ENCODE measurements around the gene STARD6.

The STARD6 gene

DNA sequence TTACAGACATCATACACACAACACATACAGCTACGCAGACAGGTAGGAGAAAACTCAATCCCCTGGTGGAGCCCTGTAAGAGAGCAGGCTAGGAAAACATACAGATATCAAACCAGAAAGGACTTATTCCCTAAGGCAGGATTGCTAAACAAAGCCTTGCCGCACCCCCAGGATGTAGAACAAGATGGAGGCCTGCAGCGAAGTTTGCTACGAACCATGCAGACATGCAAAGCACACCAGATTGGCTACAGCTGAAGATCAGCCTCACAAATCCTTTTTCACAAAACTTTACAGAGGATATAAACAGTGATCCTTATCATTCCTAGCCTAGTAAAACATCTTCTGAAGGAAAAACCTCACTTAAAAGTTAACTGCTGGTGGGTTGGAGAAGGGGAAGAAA, 28.4 kb upstream of the STARD6 start:
- Histone ChIP-seq H3K27ac (ENCODE audit: low read depth, low read length) (no peak overlapping the region), H3K27me3 (ENCODE audit: control insufficient read depth in 1 of 2, insufficient read depth in 2 of 2, low read length in 2 of 2) (no peaks in the 10 kb centered on the region), H3K36me3 (ENCODE audit: insufficient read depth, low read length) (no peaks in the 10 kb centered on the region), H3K4me3 (ENCODE audit: low read depth in 1 of 2, low read length in 2 of 2) (no peak overlapping the region), H3K9ac (ENCODE audit: low read length) (no peak overlapping the region), H3K4me1 (ENCODE audit: insufficient read depth, low read length) (no peaks in the 10 kb centered on the region), H3K9me3 (ENCODE audit: low read length) (no peaks in the 10 kb centered on the region)

DNA sequence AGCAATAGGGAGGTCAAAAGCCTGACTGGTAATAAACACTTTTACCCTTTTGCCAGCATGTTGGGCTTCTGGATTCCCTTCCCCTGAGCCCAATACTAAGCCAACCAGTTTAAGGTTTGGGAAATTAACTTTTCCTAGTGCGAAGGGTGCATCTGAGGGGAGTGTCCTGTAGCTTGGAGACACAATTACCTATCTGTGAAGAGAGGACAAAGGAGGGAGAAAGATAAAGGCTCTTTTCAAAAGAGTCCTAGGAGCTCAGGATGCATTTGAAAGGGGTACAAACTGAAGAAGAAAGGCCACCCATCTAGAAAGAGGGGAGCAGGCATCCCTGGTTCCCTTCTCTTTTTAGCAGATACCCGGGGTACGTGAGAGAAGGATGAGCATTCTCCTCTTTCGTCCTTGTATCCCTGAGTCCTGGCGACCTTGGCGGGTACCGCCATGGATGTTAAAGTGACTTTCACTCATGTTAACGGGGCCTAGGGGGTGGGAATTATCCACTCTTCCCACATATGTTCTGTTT, 25.1 kb upstream of the STARD6 start:
- H3K4me1 ChIP-seq (ENCODE audit: insufficient read depth, low read length): no peaks in the 10 kb centered on the region
- H3K9ac ChIP-seq (ENCODE audit: low read length): no peak overlapping the region
- H3K9me3 ChIP-seq (ENCODE audit: low read length): no peaks in the 10 kb centered on the region
- no peaks in the 10 kb centered on the region for H3K27me3 ChIP-seq (ENCODE audit: control insufficient read depth in 1 of 2, insufficient read depth in 2 of 2, low read length in 2 of 2)
- no peak overlapping the region for H3K4me3 ChIP-seq (ENCODE audit: low read depth in 1 of 2, low read length in 2 of 2)
- no peaks in the 10 kb centered on the region for H3K36me3 ChIP-seq (ENCODE audit: insufficient read depth, low read length)
- H3K27ac ChIP-seq (ENCODE audit: low read depth, low read length): no peak overlapping the region

DNA sequence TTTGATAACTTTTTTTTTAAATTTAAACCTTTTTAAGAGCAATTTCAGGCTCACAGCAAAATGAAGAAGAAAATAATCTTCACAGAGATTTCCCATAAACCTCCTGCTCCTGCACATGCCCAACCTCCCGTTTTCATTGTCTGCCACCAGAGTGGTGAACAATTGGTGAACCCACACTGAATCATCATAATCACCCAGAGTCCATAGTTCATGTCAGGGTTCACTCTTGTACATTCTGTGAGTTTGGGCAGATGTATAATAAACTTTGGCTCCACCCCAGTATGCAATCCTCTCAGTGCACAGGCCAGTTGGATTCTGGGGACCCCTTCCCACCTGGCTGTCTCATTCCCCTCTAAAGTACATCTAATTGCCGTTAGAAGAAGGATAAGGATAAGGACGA, 24.4 kb upstream of the STARD6 start:
- H3K27ac ChIP-seq (ENCODE audit: low read depth, low read length): no peak overlapping the region
- no peaks in the 10 kb centered on the region for H3K27me3 ChIP-seq (ENCODE audit: control insufficient read depth in 1 of 2, insufficient read depth in 2 of 2, low read length in 2 of 2)
- no peaks in the 10 kb centered on the region for H3K36me3 ChIP-seq (ENCODE audit: insufficient read depth, low read length)
- no peaks in the 10 kb centered on the region for H3K9me3 ChIP-seq (ENCODE audit: low read length)
- H3K9ac ChIP-seq (ENCODE audit: low read length): no peak overlapping the region
- no peak overlapping the region for H3K4me3 ChIP-seq (ENCODE audit: low read depth in 1 of 2, low read length in 2 of 2)
- H3K4me1 ChIP-seq (ENCODE audit: insufficient read depth, low read length): no peaks in the 10 kb centered on the region

DNA sequence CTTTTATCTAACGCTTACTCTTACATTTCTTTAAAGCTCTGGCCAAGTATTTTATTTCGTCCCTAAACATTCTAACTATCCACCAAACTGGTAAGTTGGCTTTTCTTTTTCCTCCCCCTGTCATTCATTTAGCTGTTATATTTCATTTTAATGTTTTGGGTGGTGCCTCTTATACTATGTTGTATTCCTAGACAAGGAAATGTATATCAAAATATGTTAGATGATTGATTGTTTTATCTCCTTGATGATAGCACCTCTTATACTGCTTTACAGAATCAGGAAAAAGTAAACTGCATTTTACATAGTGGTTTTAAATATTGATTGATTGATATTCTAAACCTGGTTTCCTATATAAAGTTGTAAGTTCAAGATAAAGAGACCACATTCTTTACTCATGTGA, 24.0 kb upstream of the STARD6 start:
- Histone ChIP-seq H3K9ac (ENCODE audit: low read length) (no peak overlapping the region), H3K4me1 (ENCODE audit: insufficient read depth, low read length) (no peaks in the 10 kb centered on the region), H3K9me3 (ENCODE audit: low read length) (no peaks in the 10 kb centered on the region), H3K4me3 (ENCODE audit: low read depth in 1 of 2, low read length in 2 of 2) (no peak overlapping the region), H3K27ac (ENCODE audit: low read depth, low read length) (no peak overlapping the region), H3K27me3 (ENCODE audit: control insufficient read depth in 1 of 2, insufficient read depth in 2 of 2, low read length in 2 of 2) (no peaks in the 10 kb centered on the region), H3K36me3 (ENCODE audit: insufficient read depth, low read length) (no peaks in the 10 kb centered on the region)

DNA sequence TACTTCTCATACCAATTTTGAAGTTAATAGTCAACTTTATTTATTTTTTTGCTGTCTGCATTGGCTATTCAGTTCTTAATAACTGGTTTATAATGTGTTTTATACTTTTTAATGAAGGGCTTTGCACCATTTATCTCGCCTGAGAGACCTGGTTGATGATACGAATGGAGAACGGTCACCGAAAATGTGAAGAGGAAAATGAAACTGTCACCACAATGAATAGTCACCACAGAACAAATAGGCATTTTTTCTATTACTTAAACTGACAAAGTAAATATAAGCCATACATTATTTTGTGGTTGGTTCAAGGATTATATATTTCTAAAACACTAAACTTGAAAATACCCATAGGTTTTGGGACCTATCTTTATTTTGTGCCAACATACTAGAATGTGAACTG, 20.4 kb upstream of the STARD6 start:
- Histone ChIP-seq H3K9ac (ENCODE audit: low read length) (no peak overlapping the region), H3K4me3 (ENCODE audit: low read depth in 1 of 2, low read length in 2 of 2) (no peak overlapping the region), H3K4me1 (ENCODE audit: insufficient read depth, low read length) (no peaks in the 10 kb centered on the region)

DNA sequence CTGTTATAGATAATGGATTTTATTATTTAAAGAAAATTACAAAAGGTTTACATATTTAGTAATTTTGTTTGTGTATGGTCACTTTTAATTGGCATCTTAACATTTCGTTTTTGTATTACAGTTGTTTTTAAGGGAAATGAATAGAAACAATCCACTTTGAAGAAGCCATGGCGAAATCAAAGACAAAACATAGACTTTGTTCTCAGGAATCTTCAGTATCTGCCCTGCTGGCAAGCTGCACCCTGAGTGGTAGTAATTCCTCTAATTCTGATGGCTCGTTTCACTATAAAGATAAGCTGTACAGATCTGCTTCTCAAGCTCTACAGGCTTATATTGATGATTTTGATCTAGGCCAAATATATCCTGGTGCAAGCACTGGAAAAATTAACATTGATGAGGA, 2.7 kb upstream of the STARD6 start:
- H3K27ac ChIP-seq (ENCODE audit: low read depth, low read length): no peak overlapping the region
- H3K9ac ChIP-seq (ENCODE audit: low read length): no peak overlapping the region
- H3K4me1 ChIP-seq (ENCODE audit: insufficient read depth, low read length): peaks cover 10% of the 10 kb centered on the region
- no peaks in the 10 kb centered on the region for H3K9me3 ChIP-seq (ENCODE audit: low read length)
- no peaks in the 10 kb centered on the region for H3K27me3 ChIP-seq (ENCODE audit: control insufficient read depth in 1 of 2, insufficient read depth in 2 of 2, low read length in 2 of 2)
- no peaks in the 10 kb centered on the region for H3K36me3 ChIP-seq (ENCODE audit: insufficient read depth, low read length)
- H3K4me3 ChIP-seq (ENCODE audit: low read depth in 1 of 2, low read length in 2 of 2): no peak overlapping the region

More for the DNA sequence above, 20.4 kb upstream of the STARD6 start:
- H3K27me3 ChIP-seq (ENCODE audit: control insufficient read depth in 1 of 2, insufficient read depth in 2 of 2, low read length in 2 of 2): no peaks in the 10 kb centered on the region
- H3K9me3 ChIP-seq (ENCODE audit: low read length): no peaks in the 10 kb centered on the region
- H3K36me3 ChIP-seq (ENCODE audit: insufficient read depth, low read length): no peaks in the 10 kb centered on the region
- H3K27ac ChIP-seq (ENCODE audit: low read depth, low read length): no peak overlapping the region

DNA sequence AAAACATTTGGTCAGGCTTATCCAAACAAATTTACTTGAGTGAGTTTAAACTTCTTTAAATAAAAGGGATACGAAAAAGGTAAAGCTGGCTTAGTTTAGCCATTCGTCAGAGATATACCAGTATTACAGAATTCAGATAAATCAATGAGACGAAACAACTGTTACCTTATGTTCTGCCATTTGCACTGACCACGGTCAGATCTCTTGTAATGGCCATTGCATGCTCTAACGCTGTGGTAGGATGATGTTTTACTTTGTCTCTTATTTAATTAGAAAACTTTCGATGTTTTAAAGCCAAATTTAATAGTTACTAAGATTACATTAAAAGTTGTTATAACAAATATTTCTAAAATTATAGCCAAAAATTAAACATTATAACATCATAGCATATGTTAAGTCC, 1.6 kb upstream of the STARD6 start:
- H3K4me3 ChIP-seq (ENCODE audit: low read depth in 1 of 2, low read length in 2 of 2): no peak overlapping the region
- no peaks in the 10 kb centered on the region for H3K27me3 ChIP-seq (ENCODE audit: control insufficient read depth in 1 of 2, insufficient read depth in 2 of 2, low read length in 2 of 2)
- H3K27ac ChIP-seq (ENCODE audit: low read depth, low read length): no peak overlapping the region
- no peaks in the 10 kb centered on the region for H3K9me3 ChIP-seq (ENCODE audit: low read length)
- no peaks in the 10 kb centered on the region for H3K36me3 ChIP-seq (ENCODE audit: insufficient read depth, low read length)
- no peak overlapping the region for H3K9ac ChIP-seq (ENCODE audit: low read length)
- H3K4me1 ChIP-seq (ENCODE audit: insufficient read depth, low read length): peaks cover 10% of the 10 kb centered on the region

DNA sequence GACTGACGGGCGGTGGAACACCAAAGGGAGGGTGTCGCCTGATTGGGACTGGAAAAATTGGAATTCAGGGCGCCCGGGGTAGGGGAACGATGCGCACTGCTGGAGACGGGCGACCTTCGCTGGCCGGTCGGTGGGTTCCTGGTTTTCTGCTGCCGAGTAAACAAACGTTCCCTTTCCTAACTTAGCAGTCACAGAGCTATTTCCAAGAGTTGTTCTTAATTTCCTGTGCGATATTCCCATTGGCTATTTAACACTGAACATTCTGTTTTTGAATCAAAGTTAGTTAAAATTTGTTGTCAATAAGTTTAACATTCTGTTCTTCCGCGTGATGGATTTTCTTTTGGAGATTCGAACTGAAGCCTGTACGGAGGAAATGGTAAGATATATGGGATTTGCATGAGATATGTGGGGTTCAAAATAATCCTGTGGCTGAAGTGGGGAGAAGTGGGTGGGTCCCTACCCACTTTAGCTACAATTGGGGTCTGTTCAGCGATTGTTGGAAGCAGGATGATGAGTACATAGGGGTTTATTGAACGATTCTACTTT, 910 bp upstream of the STARD6 start:
- no peaks in the 10 kb centered on the region for H3K27me3 ChIP-seq (ENCODE audit: control insufficient read depth in 1 of 2, insufficient read depth in 2 of 2, low read length in 2 of 2)
- H3K4me1 ChIP-seq (ENCODE audit: insufficient read depth, low read length): peaks cover 10% of the 10 kb centered on the region
- H3K9ac ChIP-seq (ENCODE audit: low read length): peak overlapping the region; percentile 59
- peak overlapping the region; percentile 13 for H3K27ac ChIP-seq (ENCODE audit: low read depth, low read length)
- H3K4me3 ChIP-seq (ENCODE audit: low read depth in 1 of 2, low read length in 2 of 2): peak overlapping the region; percentile 80 to 92
- H3K36me3 ChIP-seq (ENCODE audit: insufficient read depth, low read length): no peaks in the 10 kb centered on the region
- no peaks in the 10 kb centered on the region for H3K9me3 ChIP-seq (ENCODE audit: low read length)

DNA sequence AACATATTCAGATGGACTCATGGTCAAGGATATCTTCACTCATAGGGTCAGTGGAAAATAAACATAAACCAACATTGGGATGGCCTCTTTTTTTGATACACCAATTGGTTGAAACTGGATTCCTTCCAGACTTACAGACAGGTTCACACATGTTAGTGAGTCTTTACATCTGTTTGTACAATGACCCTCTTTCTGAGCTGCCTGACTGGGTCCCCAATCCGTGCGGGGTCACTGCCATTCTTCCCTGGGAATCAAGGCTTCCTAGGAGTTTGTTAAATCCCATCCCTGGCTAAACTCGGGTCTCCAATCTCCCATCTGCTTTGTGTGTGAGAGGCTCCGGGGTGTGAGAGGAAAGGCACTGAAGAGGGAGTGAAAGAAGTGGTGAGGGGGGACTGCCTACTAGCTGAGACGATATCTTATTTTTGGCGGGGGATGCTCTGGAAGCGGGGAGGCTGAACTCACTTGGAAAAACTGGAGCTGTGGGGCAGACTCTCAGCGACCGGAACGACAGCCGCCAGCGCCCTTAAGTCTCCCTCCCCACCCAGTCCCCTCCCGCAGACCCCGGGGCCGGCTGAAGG, 487 bp downstream of the STARD6 start:
- Histone ChIP-seq H3K9ac (ENCODE audit: low read length) (peak overlapping the region; percentile 59), H3K27me3 (ENCODE audit: control insufficient read depth in 1 of 2, insufficient read depth in 2 of 2, low read length in 2 of 2) (no peaks in the 10 kb centered on the region), H3K4me3 (ENCODE audit: low read depth in 1 of 2, low read length in 2 of 2) (peak overlapping the region; percentile 80 to 92), H3K27ac (ENCODE audit: low read depth, low read length) (peak overlapping the region; percentile 37), H3K9me3 (ENCODE audit: low read length) (no peaks in the 10 kb centered on the region), H3K36me3 (ENCODE audit: insufficient read depth, low read length) (no peaks in the 10 kb centered on the region), H3K4me1 (ENCODE audit: insufficient read depth, low read length) (peaks cover 10% of the 10 kb centered on the region)

DNA sequence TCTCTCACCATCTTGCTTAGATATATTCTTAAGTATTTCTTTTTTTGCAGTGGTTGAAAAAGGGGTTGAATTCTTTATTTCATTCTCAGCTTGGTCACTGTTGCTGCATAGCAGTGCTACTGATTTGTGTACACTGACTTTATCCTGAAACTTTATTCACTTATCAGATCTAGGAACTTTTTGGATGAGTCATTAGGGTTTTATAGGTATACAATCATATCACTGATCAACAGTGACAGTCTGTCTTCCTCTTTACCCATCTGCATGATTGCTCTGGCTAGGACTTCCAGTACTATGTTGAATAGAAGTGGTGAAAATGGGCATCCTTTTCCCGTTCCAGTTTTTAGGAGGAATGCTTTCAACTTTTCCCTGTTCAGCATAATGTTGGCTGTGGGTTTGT, 6.5 kb downstream of the STARD6 start:
- Histone ChIP-seq H3K4me1 (ENCODE audit: insufficient read depth, low read length) (no peaks in the 10 kb centered on the region), H3K27ac (ENCODE audit: low read depth, low read length) (no peak overlapping the region), H3K9me3 (ENCODE audit: low read length) (no peaks in the 10 kb centered on the region), H3K36me3 (ENCODE audit: insufficient read depth, low read length) (no peaks in the 10 kb centered on the region), H3K9ac (ENCODE audit: low read length) (no peak overlapping the region), H3K27me3 (ENCODE audit: control insufficient read depth in 1 of 2, insufficient read depth in 2 of 2, low read length in 2 of 2) (no peaks in the 10 kb centered on the region), H3K4me3 (ENCODE audit: low read depth in 1 of 2, low read length in 2 of 2) (no peak overlapping the region)

DNA sequence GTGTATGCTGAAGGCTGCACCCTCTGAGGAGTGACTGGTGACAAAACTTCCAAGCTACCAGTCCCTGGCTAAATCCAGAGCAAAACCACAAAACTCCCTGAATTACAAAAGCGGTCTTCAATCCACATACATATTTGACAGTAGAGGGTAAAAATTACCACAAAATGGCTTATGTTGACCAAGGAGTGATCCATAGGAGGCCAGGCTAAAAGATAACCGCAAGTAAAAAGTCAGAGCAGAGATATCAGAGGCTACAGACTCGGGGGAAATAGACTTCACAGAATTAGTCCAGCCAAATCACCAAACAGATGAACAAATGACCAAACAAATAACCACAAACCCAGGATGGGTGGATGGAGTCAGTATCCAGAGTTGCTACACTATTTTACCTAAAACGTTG, 19.4 kb downstream of the STARD6 start:
- H3K4me1 ChIP-seq (ENCODE audit: insufficient read depth, low read length): no peaks in the 10 kb centered on the region
- no peaks in the 10 kb centered on the region for H3K9me3 ChIP-seq (ENCODE audit: low read length)
- H3K27me3 ChIP-seq (ENCODE audit: control insufficient read depth in 1 of 2, insufficient read depth in 2 of 2, low read length in 2 of 2): no peaks in the 10 kb centered on the region
- no peaks in the 10 kb centered on the region for H3K36me3 ChIP-seq (ENCODE audit: insufficient read depth, low read length)
- H3K9ac ChIP-seq (ENCODE audit: low read length): no peak overlapping the region
- H3K4me3 ChIP-seq (ENCODE audit: low read depth in 1 of 2, low read length in 2 of 2): no peak overlapping the region
- H3K27ac ChIP-seq (ENCODE audit: low read depth, low read length): no peak overlapping the region

DNA sequence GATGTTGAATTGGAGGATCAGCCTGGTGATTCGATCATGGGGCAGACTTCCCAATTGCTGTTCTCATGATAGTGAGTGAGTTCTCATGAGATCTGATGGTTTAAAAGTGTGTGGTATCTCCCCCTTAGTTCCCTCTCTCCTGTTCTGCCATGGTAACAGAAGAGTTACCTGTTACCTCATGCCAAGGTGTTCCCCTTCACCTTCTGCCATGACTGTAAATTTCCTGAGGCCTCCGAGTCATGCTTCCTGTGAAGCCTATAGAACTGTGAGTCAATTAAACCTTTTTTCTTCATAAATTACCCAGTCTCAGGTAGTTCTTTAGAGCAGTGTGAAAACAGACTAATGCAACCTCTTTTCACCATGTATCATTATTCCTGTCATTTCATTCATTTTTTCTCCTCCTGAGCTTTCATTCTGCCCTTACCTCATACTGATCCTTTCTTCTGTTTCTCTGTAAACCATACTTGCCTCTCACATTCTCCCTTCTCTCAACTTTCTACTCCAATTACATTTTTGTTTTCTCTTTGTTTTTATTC, 22.0 kb downstream of the STARD6 start:
- no peaks in the 10 kb centered on the region for H3K36me3 ChIP-seq (ENCODE audit: insufficient read depth, low read length)
- no peaks in the 10 kb centered on the region for H3K27me3 ChIP-seq (ENCODE audit: control insufficient read depth in 1 of 2, insufficient read depth in 2 of 2, low read length in 2 of 2)
- H3K9ac ChIP-seq (ENCODE audit: low read length): no peak overlapping the region
- no peak overlapping the region for H3K4me3 ChIP-seq (ENCODE audit: low read depth in 1 of 2, low read length in 2 of 2)
- H3K4me1 ChIP-seq (ENCODE audit: insufficient read depth, low read length): no peaks in the 10 kb centered on the region
- no peaks in the 10 kb centered on the region for H3K9me3 ChIP-seq (ENCODE audit: low read length)
- no peak overlapping the region for H3K27ac ChIP-seq (ENCODE audit: low read depth, low read length)
